Stimulated activated CD8-positive, alpha-beta memory T cell treated with anti-CD3 and anti-CD28 coated beads, Interleukin-4, amount 100 ng/mL, for 4 hours (primary cell): ENCODE measurements around the gene OPTC.
"Not testable (repeated sequence)": the region's sequence is repeated elsewhere in the genome, so short reads cannot be mapped to it uniquely, and the experiment has no call there.

ENCODE experiments used
- DNase-seq, 2 donors: peaks; one replicate each; pipeline ENCODE4 v3.0.0-alpha.2; 2020; ENCODE audit warnings: low read depth in 2 of 2, low spot score in 1 of 2

The OPTC gene

GRCh38 chr1:203493901-203494300, at the start of gene OPTC:
OPTC (plus strand) TSS chr1:203494153; CDS start chr1:203496006, 1,853 bp downstream.
- no peak for DNase-seq

GRCh38 chr1:203444171-203444576, 49.8 kb upstream of the OPTC start:
- no peak for DNase-seq

- DNase-seq: no peak
Observed at GRCh38 chr1:203447151-203447550, 46.8 kb upstream of the OPTC start.

- not testable (repeated sequence) for DNase-seq
Observed at GRCh38 chr1:203447598-203447997, 46.4 kb upstream of the OPTC start.

GRCh38 chr1:203448521-203449061, 45.4 kb upstream of the OPTC start:
- no peak for DNase-seq

GRCh38 chr1:203450001-203450400, 44.0 kb upstream of the OPTC start:
- no peak for DNase-seq

- DNase-seq: no peak
Observed at GRCh38 chr1:203450479-203451149, 43.3 kb upstream of the OPTC start.

- DNase-seq: no peak
Observed at GRCh38 chr1:203451836-203452784, 41.8 kb upstream of the OPTC start.

GRCh38 chr1:203453016-203453415, 40.9 kb upstream of the OPTC start:
- no peak for DNase-seq

- no peak for DNase-seq
Observed at GRCh38 chr1:203453616-203454015, 40.3 kb upstream of the OPTC start.

GRCh38 chr1:203454986-203455471, 38.9 kb upstream of the OPTC start:
- DNase-seq: no peak

GRCh38 chr1:203455706-203456105, 38.2 kb upstream of the OPTC start:
- no peak for DNase-seq

- no peak for DNase-seq
Observed at GRCh38 chr1:203456577-203456976, 37.4 kb upstream of the OPTC start.

- no peak for DNase-seq
Observed at GRCh38 chr1:203458078-203458477, 35.9 kb upstream of the OPTC start.

GRCh38 chr1:203459671-203460201, 34.2 kb upstream of the OPTC start:
- DNase-seq: no peak

- DNase-seq: no peak
Observed at GRCh38 chr1:203461717-203462116, 32.2 kb upstream of the OPTC start.

GRCh38 chr1:203462143-203462542, 31.8 kb upstream of the OPTC start:
- DNase-seq: no peak

- no peak for DNase-seq
Observed at GRCh38 chr1:203462878-203463277, 31.1 kb upstream of the OPTC start.

GRCh38 chr1:203463469-203464062, 30.4 kb upstream of the OPTC start:
- DNase-seq: no peak

GRCh38 chr1:203464226-203464625, 29.7 kb upstream of the OPTC start:
- no peak for DNase-seq

- no peak for DNase-seq
Observed at GRCh38 chr1:203464743-203465142, 29.2 kb upstream of the OPTC start.
